Keratinocyte (primary cell): Measurements from ENCODE around the gene ACTR3C. TPM values are rescaled to one million over a fixed set of nuclear protein-coding genes. Genes with fewer than 3 reads are reported as not detected.

Experiments used
- DNase-seq: peaks from one replicate; pipeline ENCODE4 v3.0.0-alpha.2; 2011; ENCODE audit warnings: low read depth, missing footprints, low spot score
- FAIRE-seq: peaks from 2 replicates; lab custom pipeline; 2011; peaks lifted over from hg19 to GRCh38; lab: Jason Lieb, UNC
- H2AFZ ChIP-seq: 2 replicates; pipeline ENCODE4 v1.6.0; 2012; ENCODE audit warnings: low read length, control low read depth, inconsistent platforms; ENCODE audit not compliant: control insufficient read depth
- H3K27ac ChIP-seq: 2 replicates; pipeline ENCODE4 v1.5.1; 2011; ENCODE audit warnings: low read length; ENCODE audit not compliant: control insufficient read depth, insufficient read depth
- H3K27me3 ChIP-seq: 3 replicates; pipeline ENCODE4 v1.6.0; 2011; ENCODE audit warnings: low read length; ENCODE audit not compliant: control insufficient read depth, insufficient read depth; ENCODE audit errors: extremely low read depth
- H3K36me3 ChIP-seq, 2 experiments: 2 replicates in 1 of 2; 3 replicates in 1 of 2; pipeline ENCODE4 v1.5.1; 2011; ENCODE audit warnings: low read length in 2 of 2, mild to moderate bottlenecking in 1 of 2; ENCODE audit not compliant: control insufficient read depth in 2 of 2, insufficient read depth in 2 of 2; ENCODE audit errors: extremely low read depth in 1 of 2
- H3K4me1 ChIP-seq: 3 replicates; pipeline ENCODE4 v1.5.1; 2011; ENCODE audit warnings: low read length; ENCODE audit not compliant: control insufficient read depth, insufficient read depth; ENCODE audit errors: extremely low read depth
- H3K4me2 ChIP-seq: 3 replicates; pipeline ENCODE4 v1.6.0; 2011; ENCODE audit warnings: low read depth, low read length; ENCODE audit not compliant: control insufficient read depth, insufficient read depth; ENCODE audit errors: extremely low read depth
- H3K4me3 ChIP-seq, 3 experiments: fragments of 200-600 bp in 1 of 3; sonication (generic) in 1 of 3; 2 replicates in 2 of 3; 3 replicates in 1 of 3; pipeline ENCODE4 v1.5.1; 2011 to 2016; ENCODE audit warnings: low read length in 3 of 3, mild to moderate bottlenecking in 3 of 3, control low read depth in 2 of 3, inconsistent platforms in 1 of 3, low read depth in 1 of 3, mixed read lengths in 1 of 3, mixed run types in 1 of 3, moderate library complexity in 1 of 3; ENCODE audit not compliant: control insufficient read depth in 2 of 3, insufficient read depth in 2 of 3; ENCODE audit errors: extremely low read depth in 1 of 3
- H3K79me2 ChIP-seq: 2 replicates; pipeline ENCODE4 v1.6.0; 2012; ENCODE audit warnings: low read length; ENCODE audit not compliant: control insufficient read depth, insufficient read depth
- H3K9ac ChIP-seq: 3 replicates; pipeline ENCODE4 v1.6.0; 2011; ENCODE audit warnings: low read length; ENCODE audit not compliant: control insufficient read depth, insufficient read depth; ENCODE audit errors: extremely low read depth
- H3K9me1 ChIP-seq: 3 replicates; pipeline ENCODE4 v1.6.0; 2011; ENCODE audit warnings: low read length; ENCODE audit not compliant: control insufficient read depth, insufficient read depth; ENCODE audit errors: extremely low read depth
- H3K9me3 ChIP-seq: 2 replicates; pipeline ENCODE4 v1.5.1; 2012; ENCODE audit warnings: low read depth, low read length; ENCODE audit not compliant: control insufficient read depth
- H4K20me1 ChIP-seq: 3 replicates; pipeline ENCODE4 v1.6.0; 2011; ENCODE audit warnings: low read length; ENCODE audit not compliant: control insufficient read depth, insufficient read depth; ENCODE audit errors: extremely low read depth
- EZH2 ChIP-seq: IDR thresholded peaks from one replicate; pipeline ENCODE4 v1.6.1; 2012; ENCODE audit warnings: inconsistent platforms, mild to moderate bottlenecking, low read length, moderate library complexity
- dilution Hi-C: fragments of 300-500 bp; cut with MboI; formaldehyde crosslinking; loops from one replicate; pipeline ENCODE4 v1.7.0; 2020; ENCODE audit warnings: low sequenced_read_pairs; ENCODE audit not compliant: extremely low pct_ligation_motif_present
- polyA plus RNA-seq, 5 experiments: library from polyadenylated mRNA; depleted of rRNA in 3 of 5; stranded (reverse) in 3 of 5; stranded (forward) in 1 of 5; unstranded in 1 of 5; fragments of >200 nt; gene quantifications; 1 replicate in 1 of 5; 2 replicates in 3 of 5; 3 replicates in 1 of 5; pipeline versions ENCODE4 v1.2.1 to v1.2.3, GENCODE V29; 2011 to 2012; ENCODE audit warnings: missing spikeins in 2 of 5, low read depth in 1 of 5, low replicate concordance in 1 of 5
- TF ChIP-seq, protein P1 (sequence below), 3 experiments: IDR thresholded peaks in 1 of 3; conservative IDR thresholded peaks in 1 of 3; optimal IDR thresholded peaks in 1 of 3; 2 replicates in 2 of 3; 3 replicates in 1 of 3; pipeline versions ENCODE3 to v1.5.1; 2011; ENCODE audit warnings: low read length in 3 of 3, mild to moderate bottlenecking in 3 of 3, moderate library complexity in 2 of 3, control low read depth in 1 of 3, inconsistent platforms in 1 of 3; ENCODE audit not compliant: insufficient read depth in 2 of 3; ENCODE audit errors: extremely low read depth in 1 of 3

The ACTR3C gene
- polyA plus RNA-seq, 1 donor (not counting 4 experiments of a cell fraction or from before 2014, with no cell fraction given): 1.3 TPM

DNA sequence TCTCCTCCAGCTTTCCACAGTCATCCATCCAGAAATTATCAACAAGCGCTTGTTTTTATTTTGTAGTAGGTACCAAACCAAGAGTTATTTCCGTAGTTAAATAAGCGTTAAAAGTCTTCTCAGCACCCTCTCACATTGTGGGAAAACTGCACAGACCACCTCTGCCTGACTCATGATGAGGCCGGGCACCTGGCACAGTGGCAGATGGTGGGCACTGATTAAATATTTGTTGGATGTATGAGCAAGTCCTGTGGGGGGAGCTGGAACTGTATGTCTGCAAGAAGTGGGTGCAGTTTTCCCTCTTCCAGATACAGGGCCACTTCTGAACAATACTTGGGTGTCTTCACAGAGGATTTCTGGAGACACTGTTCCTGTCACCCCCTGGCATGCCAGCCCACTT is 40.0 kb upstream of the ACTR3C start:
- dilution Hi-C loops: no loop called here
- Histone ChIP-seq H4K20me1 (no peaks in the 10 kb centered on the region), H3K9me1 (no peaks in the 10 kb centered on the region), H3K4me1 (peaks cover 8% of the 10 kb centered on the region), H3K27me3 (no peaks in the 10 kb centered on the region), H3K9me3 (no peaks in the 10 kb centered on the region), H3K9ac (no peak overlapping the region), H2AFZ (no peak overlapping the region), H3K79me2 (no peaks in the 10 kb centered on the region), H3K36me3 (no peaks in the 10 kb centered on the region), H3K27ac (no peak overlapping the region), H3K4me2 (no peak overlapping the region), H3K4me3 (no peak overlapping the region)
- DNase-seq: no peak
- FAIRE-seq: no peak
- TF ChIP-seq, protein P1, sequence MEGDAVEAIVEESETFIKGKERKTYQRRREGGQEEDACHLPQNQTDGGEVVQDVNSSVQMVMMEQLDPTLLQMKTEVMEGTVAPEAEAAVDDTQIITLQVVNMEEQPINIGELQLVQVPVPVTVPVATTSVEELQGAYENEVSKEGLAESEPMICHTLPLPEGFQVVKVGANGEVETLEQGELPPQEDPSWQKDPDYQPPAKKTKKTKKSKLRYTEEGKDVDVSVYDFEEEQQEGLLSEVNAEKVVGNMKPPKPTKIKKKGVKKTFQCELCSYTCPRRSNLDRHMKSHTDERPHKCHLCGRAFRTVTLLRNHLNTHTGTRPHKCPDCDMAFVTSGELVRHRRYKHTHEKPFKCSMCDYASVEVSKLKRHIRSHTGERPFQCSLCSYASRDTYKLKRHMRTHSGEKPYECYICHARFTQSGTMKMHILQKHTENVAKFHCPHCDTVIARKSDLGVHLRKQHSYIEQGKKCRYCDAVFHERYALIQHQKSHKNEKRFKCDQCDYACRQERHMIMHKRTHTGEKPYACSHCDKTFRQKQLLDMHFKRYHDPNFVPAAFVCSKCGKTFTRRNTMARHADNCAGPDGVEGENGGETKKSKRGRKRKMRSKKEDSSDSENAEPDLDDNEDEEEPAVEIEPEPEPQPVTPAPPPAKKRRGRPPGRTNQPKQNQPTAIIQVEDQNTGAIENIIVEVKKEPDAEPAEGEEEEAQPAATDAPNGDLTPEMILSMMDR (optimal IDR thresholded peaks at IDR 0.05 in 1 of 3, IDR thresholded peaks at IDR 0.05 in 1 of 3, conservative IDR thresholded peaks at IDR 0.05 in 1 of 3; ENCODE audit: extremely low read depth in 1 of 3, insufficient read depth in 2 of 3, low read length in 3 of 3): no peak
- no peak for TF ChIP-seq EZH2

DNA sequence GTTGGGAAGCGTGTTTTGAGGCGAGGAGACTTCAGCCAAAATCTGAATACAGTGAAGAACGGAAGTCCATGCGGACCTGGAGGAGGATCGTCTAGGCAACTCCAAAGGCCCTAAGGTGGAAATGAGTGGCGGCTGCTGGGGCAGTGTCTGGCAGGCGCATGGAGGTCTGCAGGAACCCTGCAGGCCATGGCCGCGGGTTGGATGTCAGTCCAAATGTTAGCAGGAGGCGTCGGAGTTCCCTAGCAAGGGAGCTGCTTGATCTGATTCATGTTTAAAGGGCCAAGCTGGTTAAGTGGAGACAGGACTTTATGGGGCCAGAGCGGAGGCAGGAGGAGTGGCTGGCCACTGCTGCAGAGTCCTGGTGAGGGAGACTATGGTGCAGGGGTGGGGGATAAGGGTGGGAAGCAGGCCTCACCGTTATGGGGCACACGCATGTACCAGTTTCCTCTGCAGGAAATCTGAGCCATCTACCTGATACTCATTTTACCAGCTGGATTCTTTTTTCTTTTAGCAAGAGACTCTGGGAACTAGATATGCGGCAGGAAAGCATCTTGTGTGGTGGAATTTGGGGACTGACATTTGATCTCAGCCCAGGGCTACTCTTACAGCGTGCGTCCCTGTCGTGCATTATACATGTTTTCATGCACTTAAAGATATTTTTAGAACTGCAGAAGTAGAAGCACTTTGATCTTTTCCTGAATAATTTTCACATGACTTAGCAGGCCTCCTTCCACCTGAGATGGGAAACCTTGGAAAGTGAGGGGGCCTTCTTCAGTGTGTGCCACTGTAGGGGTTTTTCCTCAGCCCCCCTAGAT is 38.7 kb upstream of the ACTR3C start:
- DNase-seq: no peak
- no peak for FAIRE-seq
- Histone ChIP-seq H4K20me1 (no peaks in the 10 kb centered on the region), H3K36me3 (no peaks in the 10 kb centered on the region), H3K4me3 (no peak overlapping the region), H3K27ac (no peak overlapping the region), H3K9ac (no peak overlapping the region), H3K79me2 (no peaks in the 10 kb centered on the region), H3K27me3 (no peaks in the 10 kb centered on the region), H3K9me1 (no peaks in the 10 kb centered on the region), H3K4me1 (no peaks in the 10 kb centered on the region), H3K9me3 (no peaks in the 10 kb centered on the region), H3K4me2 (no peak overlapping the region), H2AFZ (no peak overlapping the region)
- dilution Hi-C loops: no loop called here
- TF ChIP-seq, protein P1 (optimal IDR thresholded peaks at IDR 0.05 in 1 of 3, IDR thresholded peaks at IDR 0.05 in 1 of 3, conservative IDR thresholded peaks at IDR 0.05 in 1 of 3; ENCODE audit: extremely low read depth in 1 of 3, insufficient read depth in 2 of 3, low read length in 3 of 3): no peak
- no peak for TF ChIP-seq EZH2
